Central memory CD4-positive, alpha-beta T cell (primary cell): ENCODE results near the gene COL13A1.

Experiments used
- DNase-seq: peaks from one replicate; pipeline ENCODE4 v3.0.0; 2022

The COL13A1 gene

GRCh38 chr10:69792341-69792740, 9.4 kb upstream of the COL13A1 start:
- no peak for DNase-seq

- no peak for DNase-seq
These were observed 7.0 kb upstream of the COL13A1 start for GRCh38 chr10:69794673-69795072.

- DNase-seq: no peak
These were observed 6.3 kb upstream of the COL13A1 start for GRCh38 chr10:69795242-69795934.

- no peak for DNase-seq
These were observed 3.7 kb upstream of the COL13A1 start for GRCh38 chr10:69797959-69798358.

- DNase-seq: no peak
These were observed 1.6 kb upstream of the COL13A1 start for GRCh38 chr10:69800109-69800508.

- DNase-seq: no peak
These were observed 1.0 kb upstream of the COL13A1 start for GRCh38 chr10:69800665-69801064.

- DNase-seq: no peak
These were observed 642 bp upstream of the COL13A1 start for GRCh38 chr10:69801094-69801433.

GRCh38 chr10:69802424-69803161, 887 bp downstream of the COL13A1 start:
- DNase-seq: no peak

- no peak for DNase-seq
These were observed 2.1 kb downstream of the COL13A1 start for GRCh38 chr10:69803809-69804208.

GRCh38 chr10:69804775-69805174, 3.1 kb downstream of the COL13A1 start:
- DNase-seq: no peak

- DNase-seq: no peak
These were observed 5.4 kb downstream of the COL13A1 start for GRCh38 chr10:69807122-69807521.

GRCh38 chr10:69807696-69808095, 6.0 kb downstream of the COL13A1 start:
- no peak for DNase-seq

- DNase-seq: no peak
These were observed 7.6 kb downstream of the COL13A1 start for GRCh38 chr10:69809318-69809717.

GRCh38 chr10:69810097-69810496, 8.4 kb downstream of the COL13A1 start:
- no peak for DNase-seq

- no peak for DNase-seq
These were observed 9.1 kb downstream of the COL13A1 start for GRCh38 chr10:69810675-69811397.

GRCh38 chr10:69813632-69814031, 11.9 kb downstream of the COL13A1 start:
- DNase-seq: no peak

- DNase-seq: no peak
These were observed 12.5 kb downstream of the COL13A1 start for GRCh38 chr10:69814251-69814650.

GRCh38 chr10:69815104-69815503, 13.4 kb downstream of the COL13A1 start:
- no peak for DNase-seq

- DNase-seq: no peak
These were observed 14.8 kb downstream of the COL13A1 start for GRCh38 chr10:69816521-69816920.

GRCh38 chr10:69817078-69817581, 15.4 kb downstream of the COL13A1 start:
- DNase-seq: no peak

GRCh38 chr10:69818676-69819239, 17.1 kb downstream of the COL13A1 start:
- DNase-seq: no peak

- no peak for DNase-seq
These were observed 18.2 kb downstream of the COL13A1 start for GRCh38 chr10:69819716-69820506.

GRCh38 chr10:69820817-69821216, 19.1 kb downstream of the COL13A1 start:
- DNase-seq: no peak
